HEK293T (cell line): ENCODE measurements around the gene KCNH6.

Experiments used
- BHLHE40 ChIP-seq: fragments of 450-650 bp; IDR thresholded peaks from 2 replicates; pipeline ENCODE4 v1.6.1; 2016; ENCODE audit warnings: mild to moderate bottlenecking, moderate library complexity, borderline replicate concordance
- ELF4 ChIP-seq: fragments of 450-650 bp; IDR thresholded peaks from 2 replicates; pipeline ENCODE4 v1.6.1; 2017; ENCODE audit warnings: antibody characterized with exemption
- FOXA1 ChIP-seq: fragments of 450-650 bp; IDR thresholded peaks from 2 replicates; pipeline ENCODE4 v1.6.1; 2016; ENCODE audit warnings: mild to moderate bottlenecking
- FOXM1 ChIP-seq: fragments of 450-650 bp; IDR thresholded peaks from 2 replicates; pipeline ENCODE4 v1.6.1; 2017; ENCODE audit warnings: mild to moderate bottlenecking, borderline replicate concordance
- HDGF ChIP-seq: fragments of 450-650 bp; IDR thresholded peaks from 2 replicates; pipeline ENCODE4 v1.6.1; 2017; ENCODE audit warnings: antibody characterized with exemption, borderline replicate concordance
- L3MBTL2 ChIP-seq: fragments of 450-650 bp; conservative IDR thresholded peaks from 2 replicates; pipeline ENCODE4 v1.6.1; 2016; ENCODE audit warnings: mild to moderate bottlenecking
- NFRKB ChIP-seq: fragments of 450-650 bp; IDR thresholded peaks from 2 replicates; pipeline ENCODE4 v1.6.1; 2016; ENCODE audit warnings: mild to moderate bottlenecking, moderate library complexity
- SP1 ChIP-seq: fragments of 450-650 bp; IDR thresholded peaks from 2 replicates; pipeline ENCODE4 v1.6.1; 2017
- TARDBP ChIP-seq: fragments of 450-650 bp; IDR thresholded peaks from 2 replicates; pipeline ENCODE4 v1.6.1; 2016
- ZNF384 ChIP-seq: fragments of 450-650 bp; IDR thresholded peaks from 2 replicates; pipeline ENCODE4 v1.6.1; 2016
- TF ChIP-seq, protein P1 (sequence below): fragments of 450-650 bp; IDR thresholded peaks from 2 replicates; pipeline ENCODE4 v1.6.1; 2016

DNA sequence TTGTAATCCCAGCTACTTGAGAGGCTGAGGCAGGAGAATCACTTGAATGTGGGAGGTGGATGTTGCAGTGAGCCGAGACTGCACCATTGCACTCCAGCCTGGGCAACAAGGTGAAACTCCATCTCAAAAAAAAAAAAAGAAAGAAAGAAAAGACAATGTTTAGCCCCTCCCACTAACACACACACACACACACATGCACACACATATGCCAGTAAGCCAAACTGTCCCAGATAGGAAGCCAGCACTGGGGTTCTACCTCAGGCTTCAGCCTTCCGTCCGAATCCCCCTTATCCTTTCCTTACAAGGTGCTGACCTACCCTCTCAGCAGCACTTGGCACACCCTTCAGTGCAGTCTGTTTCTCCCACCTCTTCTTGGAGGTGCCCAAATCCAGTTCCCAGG lies 8.7 kb upstream of the KCNH6 start:
- TF ChIP-seq TARDBP, result no peak
- TF ChIP-seq HDGF, result no peak
- no peak for TF ChIP-seq SP1
- no peak for TF ChIP-seq L3MBTL2
- TF ChIP-seq FOXA1, result no peak
- no peak for TF ChIP-seq NFRKB
- no peak for TF ChIP-seq ELF4
- no peak for TF ChIP-seq ZNF384
- TF ChIP-seq, protein P1, sequence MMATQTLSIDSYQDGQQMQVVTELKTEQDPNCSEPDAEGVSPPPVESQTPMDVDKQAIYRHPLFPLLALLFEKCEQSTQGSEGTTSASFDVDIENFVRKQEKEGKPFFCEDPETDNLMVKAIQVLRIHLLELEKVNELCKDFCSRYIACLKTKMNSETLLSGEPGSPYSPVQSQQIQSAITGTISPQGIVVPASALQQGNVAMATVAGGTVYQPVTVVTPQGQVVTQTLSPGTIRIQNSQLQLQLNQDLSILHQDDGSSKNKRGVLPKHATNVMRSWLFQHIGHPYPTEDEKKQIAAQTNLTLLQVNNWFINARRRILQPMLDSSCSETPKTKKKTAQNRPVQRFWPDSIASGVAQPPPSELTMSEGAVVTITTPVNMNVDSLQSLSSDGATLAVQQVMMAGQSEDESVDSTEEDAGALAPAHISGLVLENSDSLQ, result no peak
- TF ChIP-seq FOXM1, result no peak
- TF ChIP-seq BHLHE40, result no peak
